Measurements from ENCODE around the gene PRKCG. TPM values are rescaled to one million over a fixed set of nuclear protein-coding genes. Genes with fewer than 3 reads are reported as not detected.

PRKCG gene
- total RNA-seq, 3 donors from 2014 or later = 0.09 to 0.35 TPM; not detected in 1

GRCh38 chr19:53885036-53885435, 3.0 kb downstream of the PRKCG start:
- ATAC-seq (no peak), DNase-seq (peak in 1 of 3 donors; percentile 5)
- no peak for TF ChIP-seq CTCF (IDR thresholded peaks at IDR 0.05)

DNA sequence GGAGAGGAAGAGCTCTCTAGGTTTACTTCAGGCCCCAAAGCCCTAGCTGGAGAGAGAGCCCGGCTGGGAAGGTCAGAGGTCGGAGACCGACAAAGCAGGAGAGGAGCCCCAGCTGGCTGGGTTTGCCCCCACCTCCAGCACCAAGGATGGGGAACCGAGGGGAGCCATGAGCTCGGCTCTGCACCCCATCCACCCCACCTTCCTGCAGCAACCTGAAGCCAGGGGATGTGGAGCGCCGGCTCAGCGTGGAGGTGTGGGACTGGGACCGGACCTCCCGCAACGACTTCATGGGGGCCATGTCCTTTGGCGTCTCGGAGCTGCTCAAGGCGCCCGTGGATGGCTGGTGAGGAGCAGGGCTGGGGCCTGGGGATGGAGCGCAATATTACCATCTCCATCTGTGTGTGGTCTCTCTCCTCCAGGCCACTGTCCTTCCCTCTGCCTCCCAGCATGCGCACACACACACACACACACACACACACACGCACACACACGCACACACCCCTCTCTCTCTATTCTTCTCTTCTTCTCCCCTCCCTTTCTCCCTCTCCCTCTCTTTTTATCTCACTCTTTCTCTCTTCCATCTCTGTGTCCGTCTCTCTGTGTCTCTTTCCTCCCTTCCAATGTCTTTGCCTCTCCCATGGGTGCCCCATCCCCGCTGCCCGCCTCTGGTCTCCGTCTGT, 10.4 kb downstream of the PRKCG start:
- TF ChIP-seq CTCF (IDR thresholded peaks at IDR 0.05) = no peak
- Histone ChIP-seq H3K4me3 (no peak overlapping the region), H3K9me3 (no peaks in the 10 kb centered on the region), H3K36me3 (ENCODE audit: low read depth) (no peaks in the 10 kb centered on the region), H3K4me1 (ENCODE audit: low read depth) (peaks cover 6% of the 10 kb centered on the region)
- DNase-seq = peak in 1 of 3 donors; percentile 40
- intact Hi-C loops (cut with DNase I, micrococcal nuclease) = no loop called here
- ATAC-seq = no peak

More at GRCh38 chr19:53885036-53885435, 3.0 kb downstream of the PRKCG start:
- Histone ChIP-seq H3K4me3 (no peak overlapping the region), H3K4me1 (ENCODE audit: low read depth) (peaks cover 18% of the 10 kb centered on the region), H3K9me3 (no peaks in the 10 kb centered on the region), H3K36me3 (ENCODE audit: low read depth) (no peaks in the 10 kb centered on the region)
- intact Hi-C loops (cut with DNase I, micrococcal nuclease) = no loop called here

DNA sequence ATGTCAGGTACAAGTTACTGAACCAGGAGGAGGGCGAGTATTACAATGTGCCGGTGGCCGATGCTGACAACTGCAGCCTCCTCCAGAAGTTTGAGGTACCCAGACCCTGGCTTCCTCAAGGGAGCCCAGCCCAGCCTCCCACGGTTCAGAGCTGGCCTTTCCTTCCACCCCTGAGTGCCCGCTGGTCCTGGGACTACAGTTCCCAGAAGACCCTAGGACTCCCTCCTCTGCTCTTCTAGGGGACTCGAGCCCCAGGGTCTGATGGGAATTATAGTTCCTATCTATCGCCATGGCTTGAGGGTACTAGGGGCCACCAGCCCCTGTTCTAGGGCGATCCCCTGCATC, 11.0 kb downstream of the PRKCG start:
- Histone ChIP-seq H3K4me1 (ENCODE audit: low read depth) (peaks cover 6% of the 10 kb centered on the region), H3K4me3 (no peak overlapping the region), H3K36me3 (ENCODE audit: low read depth) (no peaks in the 10 kb centered on the region), H3K9me3 (no peaks in the 10 kb centered on the region)
- TF ChIP-seq CTCF (IDR thresholded peaks at IDR 0.05) = no peak
- DNase-seq (peak in 1 of 3 donors; percentile 21), ATAC-seq (no peak)
- intact Hi-C loops (cut with DNase I, micrococcal nuclease) = no loop called here

- DNase-seq (no peak), ATAC-seq (no peak)
- intact Hi-C loops (cut with DNase I, micrococcal nuclease) = no loop called here
- no peak overlapping the region for H3K4me3 ChIP-seq
- no peaks in the 10 kb centered on the region for H3K9me3 ChIP-seq
- H3K4me1 ChIP-seq (ENCODE audit: low read depth) = peaks cover 5% of the 10 kb centered on the region
- no peaks in the 10 kb centered on the region for H3K36me3 ChIP-seq (ENCODE audit: low read depth)
- no peak for TF ChIP-seq CTCF (IDR thresholded peaks at IDR 0.05)
Observed at GRCh38 chr19:53894707-53895106, 12.7 kb downstream of the PRKCG start.

- no peak for ATAC-seq
- no peak for DNase-seq
- intact Hi-C loops (cut with DNase I, micrococcal nuclease) = no loop called here
- Histone ChIP-seq H3K36me3 (ENCODE audit: low read depth) (no peaks in the 10 kb centered on the region), H3K4me3 (no peak overlapping the region), H3K9me3 (no peaks in the 10 kb centered on the region), H3K4me1 (ENCODE audit: low read depth) (no peaks in the 10 kb centered on the region)
- TF ChIP-seq CTCF (IDR thresholded peaks at IDR 0.05) = no peak
Observed at GRCh38 chr19:53896682-53897081, 14.7 kb downstream of the PRKCG start.

- no peaks in the 10 kb centered on the region for H3K36me3 ChIP-seq (ENCODE audit: low read depth)
- H3K4me3 ChIP-seq = no peak overlapping the region
- intact Hi-C loops (cut with DNase I, micrococcal nuclease) = no loop called here
- TF ChIP-seq CTCF (IDR thresholded peaks at IDR 0.05) = no peak
- ATAC-seq (no peak), DNase-seq (no peak)
- H3K9me3 ChIP-seq = no peaks in the 10 kb centered on the region
- H3K4me1 ChIP-seq (ENCODE audit: low read depth) = no peaks in the 10 kb centered on the region
Observed at GRCh38 chr19:53897459-53897858, 15.5 kb downstream of the PRKCG start.

Data from mucosa of descending colon (tissue), 3 donors.